Renal pelvis (tissue), 4 donors: ENCODE results near the gene WDR91. TPM values are rescaled to one million over a fixed set of nuclear protein-coding genes. Genes with fewer than 3 reads are reported as not detected.

Source experiments
- DNase-seq: peaks from one replicate; pipeline ENCODE4 v3.0.0-alpha.2; 2013
- polyA plus RNA-seq, 3 donors: library from polyadenylated mRNA; unstranded; fragments of 120-200 nt; gene quantifications; one replicate each; pipeline ENCODE4 v1.2.1, GENCODE V29; 2013; ENCODE audit not compliant: insufficient read length in 3 of 3

Gene WDR91
- polyA plus RNA-seq, 3 donors: 49.5 to 74.6 (median 70.0) TPM

DNA sequence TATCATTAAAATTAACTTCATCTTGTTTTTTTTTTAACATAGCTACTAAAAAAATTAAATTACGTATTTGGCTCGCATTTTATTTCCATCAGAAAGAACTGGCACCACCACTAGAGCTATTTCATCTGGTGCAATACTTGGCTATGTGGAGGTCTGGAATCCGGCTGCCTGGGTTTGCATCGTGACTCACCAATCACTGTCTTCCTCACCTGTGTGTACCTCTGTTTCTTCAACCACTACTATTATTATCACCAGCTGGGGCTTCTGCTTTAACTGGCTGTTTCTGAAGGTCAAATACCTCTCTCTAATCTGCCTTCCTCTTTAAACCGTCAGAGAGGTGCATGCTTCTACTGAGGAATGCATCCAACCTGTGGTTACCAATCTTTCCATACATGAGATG, 6.5 kb downstream of the WDR91 start:
- no peak for DNase-seq

GRCh38 chr7:135204341-135204749, 7.0 kb downstream of the WDR91 start:
- DNase-seq: no peak

DNA sequence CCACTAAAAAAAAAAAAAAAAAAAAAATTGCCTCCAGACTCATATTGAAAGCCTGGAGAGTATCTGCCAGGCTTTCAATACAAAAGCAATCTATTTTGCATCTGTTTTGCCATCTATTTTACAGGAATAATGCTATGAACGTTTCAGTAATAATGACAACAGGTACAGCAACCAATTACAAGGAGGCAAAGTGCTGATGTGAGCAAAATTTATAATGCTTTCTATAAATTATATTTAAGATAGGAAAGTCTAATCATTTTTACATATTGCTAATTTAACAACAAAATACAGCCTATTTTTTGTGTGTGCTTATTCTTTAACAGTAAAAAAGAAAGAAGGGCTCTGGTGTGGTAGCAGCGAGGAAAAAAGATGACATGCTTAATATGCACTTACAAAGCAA, 10.0 kb downstream of the WDR91 start:
- no peak for DNase-seq

GRCh38 chr7:135200821-135201331, 10.4 kb downstream of the WDR91 start:
- DNase-seq: no peak

DNA sequence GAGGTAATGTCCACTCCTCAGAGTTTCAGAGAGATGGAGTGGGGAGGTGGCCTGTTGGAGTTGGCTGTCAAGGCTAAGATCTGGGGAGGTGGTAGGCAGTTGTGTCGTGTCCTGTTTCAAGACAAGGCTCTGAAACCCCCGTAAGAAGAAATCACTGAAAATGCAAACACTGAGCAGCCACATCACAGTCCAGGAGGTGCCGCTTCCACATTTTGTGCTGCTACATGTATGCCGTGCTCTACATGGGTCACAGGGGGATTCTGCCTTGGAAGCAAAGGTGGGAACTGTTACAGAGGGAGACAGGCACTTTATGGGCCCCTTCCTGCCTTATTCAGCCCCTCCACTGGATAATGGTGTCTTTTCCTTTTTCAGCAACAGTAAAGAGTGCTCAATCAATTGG, 11.9 kb downstream of the WDR91 start:
- no peak for DNase-seq

DNA sequence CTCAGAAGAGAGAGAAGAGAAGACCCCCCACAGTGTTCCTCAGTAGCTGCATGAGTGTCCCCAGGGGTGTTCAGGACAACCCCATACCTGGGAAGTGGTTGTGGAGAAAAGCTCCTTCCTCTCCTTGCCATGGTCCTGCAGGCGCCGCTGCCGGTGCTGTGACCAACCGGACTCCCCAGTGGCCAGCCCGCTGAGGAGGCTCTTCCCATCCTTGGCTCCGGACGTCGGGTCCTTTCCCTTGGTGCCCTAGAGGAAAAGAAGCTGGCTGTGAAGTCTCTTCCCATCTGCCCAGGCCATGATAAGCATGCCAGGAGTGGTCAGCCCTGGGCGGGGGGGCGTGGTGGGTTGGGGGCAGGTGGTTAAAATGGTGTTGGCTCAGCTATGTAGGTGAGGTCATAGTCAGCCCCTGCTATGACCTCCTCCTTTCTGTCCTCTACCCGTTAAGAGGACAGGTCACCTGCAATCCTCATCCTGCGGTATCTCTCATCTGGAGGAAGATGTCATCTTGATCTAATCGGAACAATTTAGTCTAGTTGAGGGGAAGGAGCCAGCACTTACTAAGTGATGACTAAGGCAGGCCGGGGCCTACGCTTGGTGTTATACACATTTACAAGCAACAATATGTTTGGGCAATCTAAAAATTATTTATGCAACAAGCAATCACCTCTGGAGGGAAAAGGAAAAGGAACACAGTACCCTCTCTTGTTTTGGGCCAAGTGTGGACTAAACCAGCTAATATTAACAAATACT, 13.2 kb downstream of the WDR91 start:
- DNase-seq: no peak

DNA sequence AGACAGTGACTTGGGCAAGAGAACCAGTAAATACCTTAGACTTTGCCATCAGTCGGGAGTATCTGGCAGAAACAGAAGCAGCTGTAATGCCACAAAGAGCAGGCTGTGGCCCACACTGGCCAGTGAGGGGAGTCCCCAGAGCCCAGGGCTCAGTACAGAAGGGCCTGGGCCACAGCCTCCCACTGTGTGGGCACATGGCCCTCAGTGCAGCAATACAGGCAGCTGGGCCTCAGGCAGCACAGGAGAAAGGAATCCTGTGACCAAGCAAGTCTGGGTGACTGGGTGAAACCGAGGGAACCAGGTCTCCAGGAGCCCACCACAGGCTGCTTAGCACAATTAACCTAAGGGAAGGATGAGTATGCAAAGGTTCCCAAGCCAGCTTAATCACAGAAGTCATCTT, 14.0 kb downstream of the WDR91 start:
- DNase-seq: no peak

DNA sequence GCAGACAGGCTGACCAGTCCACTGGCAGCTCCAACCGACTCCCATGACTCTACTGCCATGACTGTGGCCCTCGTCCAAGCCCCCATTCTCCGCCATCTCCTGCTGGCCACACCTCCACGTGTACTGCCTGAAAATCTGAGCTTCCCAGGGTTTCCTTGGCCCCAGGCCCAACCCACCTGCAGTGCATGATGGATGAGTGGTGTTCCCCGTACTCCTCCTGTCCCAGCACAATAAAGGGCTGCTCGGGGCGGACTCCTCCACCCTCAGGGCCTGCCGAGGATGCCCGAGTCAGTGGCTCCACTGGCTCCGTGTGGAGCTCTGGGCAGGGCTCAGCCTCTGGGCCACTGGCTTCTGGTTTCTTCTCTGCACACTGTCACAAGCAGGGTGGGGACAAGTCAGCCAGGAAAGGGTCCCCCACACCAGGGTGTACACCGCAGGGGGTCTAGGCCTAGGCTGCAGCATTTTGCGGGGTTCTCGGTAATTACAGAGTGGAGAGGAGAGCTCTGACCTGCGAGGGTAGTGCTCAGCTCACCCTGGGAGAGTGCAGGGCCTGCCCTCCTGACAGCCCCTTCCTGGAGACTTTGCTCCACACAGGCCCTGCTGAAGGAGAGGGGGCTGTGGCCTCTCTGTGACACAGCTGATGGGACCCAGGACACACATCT, 15.2 kb downstream of the WDR91 start:
- no peak for DNase-seq

- no peak for DNase-seq
These were observed 16.2 kb downstream of the WDR91 start for GRCh38 chr7:135195156-135195555.

GRCh38 chr7:135194494-135195095, 16.7 kb downstream of the WDR91 start:
- no peak for DNase-seq

- DNase-seq: no peak
These were observed 17.7 kb downstream of the WDR91 start for GRCh38 chr7:135193615-135194081.

DNA sequence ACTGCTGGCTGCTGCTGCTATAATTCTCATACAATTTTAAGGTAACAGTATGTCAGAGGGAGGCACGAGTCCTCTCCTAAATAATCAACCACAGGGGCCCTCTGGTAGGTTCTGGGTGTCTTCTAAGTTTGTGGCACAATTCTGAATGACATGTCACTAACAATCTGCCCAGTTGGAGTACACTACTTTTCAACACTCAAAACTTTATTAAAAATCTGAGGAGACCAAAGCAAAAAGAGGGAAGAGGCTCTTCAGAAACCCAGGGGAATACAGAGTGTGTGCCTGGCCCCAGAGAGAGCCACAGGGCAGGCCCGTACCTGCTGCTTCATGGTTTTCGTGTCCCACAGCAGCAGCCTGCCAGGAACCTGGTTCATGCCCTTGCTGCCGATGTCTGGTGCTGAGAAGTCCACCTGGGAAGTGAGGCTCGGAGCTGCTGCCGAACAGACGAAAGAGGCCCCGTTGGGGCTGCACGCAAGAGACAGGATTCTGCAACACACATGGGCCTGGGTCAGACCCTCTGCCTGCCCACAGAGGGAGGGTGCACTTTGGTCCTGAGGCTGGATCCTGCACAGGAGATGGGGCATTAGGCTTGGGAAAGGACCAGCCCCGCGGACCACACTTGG, 18.3 kb downstream of the WDR91 start:
- no peak for DNase-seq

GRCh38 chr7:135190703-135191102, 20.6 kb downstream of the WDR91 start:
- no peak for DNase-seq

DNA sequence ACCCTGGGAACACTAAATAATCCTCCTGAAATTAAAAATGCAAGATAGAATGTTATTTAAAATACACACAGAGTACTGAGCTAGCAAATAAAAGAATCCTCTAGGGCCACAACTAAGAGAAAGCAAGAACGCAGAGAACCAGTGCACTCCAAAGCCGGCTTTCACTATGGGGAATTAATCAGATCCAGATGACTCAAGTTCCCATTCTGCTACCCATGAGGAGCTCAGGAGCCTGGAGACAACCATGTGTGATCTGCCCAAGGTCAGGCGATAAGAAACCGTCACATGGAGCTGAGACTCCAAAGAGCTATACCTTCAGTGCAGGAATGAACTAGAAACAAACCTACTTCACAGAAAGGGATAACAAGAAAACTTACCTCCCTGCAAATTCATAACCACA, 21.4 kb downstream of the WDR91 start:
- no peak for DNase-seq

GRCh38 chr7:135189221-135189662, 22.1 kb downstream of the WDR91 start:
- DNase-seq: no peak

GRCh38 chr7:135188298-135188984, 22.9 kb downstream of the WDR91 start:
- DNase-seq: no peak

DNA sequence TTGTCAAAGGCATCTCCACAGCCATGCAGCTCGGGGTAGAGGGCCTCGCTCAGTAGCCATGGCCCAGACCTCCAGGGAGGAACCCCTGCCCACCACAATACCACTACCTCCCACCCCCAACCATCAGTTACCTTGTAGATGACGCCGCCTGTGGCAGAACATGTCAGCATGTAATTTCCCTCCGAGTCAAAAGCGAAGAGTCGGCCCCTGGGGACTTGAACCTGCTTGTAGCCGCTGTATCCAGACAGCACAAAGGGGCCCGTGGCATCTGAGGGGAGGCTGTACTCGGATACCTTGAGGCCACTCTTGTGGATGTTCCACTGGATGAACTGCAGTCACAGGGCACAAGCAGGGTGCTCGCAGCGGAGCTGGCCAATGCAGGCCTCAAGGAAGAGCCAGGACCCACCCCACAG, 24.5 kb downstream of the WDR91 start:
- no peak for DNase-seq

GRCh38 chr7:135186261-135186540, 25.1 kb downstream of the WDR91 start:
- DNase-seq: no peak

GRCh38 chr7:135185471-135186260, 25.7 kb downstream of the WDR91 start:
- DNase-seq: no peak

DNA sequence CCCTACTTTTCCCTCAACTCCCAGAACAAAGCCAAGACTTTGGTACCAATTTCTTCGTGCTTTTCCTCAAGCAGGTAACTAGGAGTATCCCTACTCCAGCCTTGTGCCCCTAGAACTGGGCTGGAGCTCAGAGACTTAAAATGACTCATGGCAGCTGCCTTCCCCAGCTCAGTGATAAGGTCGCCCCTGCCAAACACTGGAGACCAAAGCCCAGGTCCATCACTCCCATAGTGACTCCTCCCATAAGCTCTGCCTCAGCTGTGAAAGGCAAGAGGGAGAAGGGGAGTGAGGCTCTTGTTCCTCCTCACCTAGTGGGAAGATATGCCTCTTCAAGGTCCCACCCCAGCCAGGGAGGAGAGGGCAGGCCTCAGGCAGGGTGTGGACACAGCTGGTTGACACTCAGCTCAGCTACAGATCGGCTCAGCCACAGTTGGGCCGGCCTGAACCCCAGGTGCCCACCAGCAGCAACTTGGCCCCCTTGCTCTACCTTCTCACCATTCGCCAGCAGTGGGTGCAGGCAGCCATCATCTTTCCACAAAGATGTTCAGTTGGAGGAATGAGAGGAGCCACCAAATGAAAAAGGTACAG, 27.0 kb downstream of the WDR91 start:
- DNase-seq: no peak

DNA sequence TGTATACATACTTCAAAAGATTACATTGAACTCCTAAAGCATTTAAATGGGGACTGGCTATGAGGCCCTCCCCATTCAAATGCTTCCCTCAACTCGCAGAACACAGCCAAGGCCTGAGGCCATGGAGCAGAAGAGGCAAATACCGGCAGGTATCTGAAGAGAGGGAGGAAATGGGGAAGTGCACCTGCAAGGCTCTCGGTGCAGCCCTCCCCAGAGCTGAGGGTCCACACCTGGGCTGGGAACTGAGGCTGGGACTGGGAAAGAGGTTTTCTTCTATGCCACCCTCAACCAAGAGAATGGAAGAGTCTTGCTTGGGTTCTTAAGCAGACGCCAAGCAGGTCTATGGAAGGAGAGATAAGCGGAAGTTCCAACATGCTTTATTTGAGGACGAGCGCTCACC, 27.8 kb downstream of the WDR91 start:
- DNase-seq: no peak
